ENCODE measurements around the gene KSR2.

The KSR2 gene

DNA sequence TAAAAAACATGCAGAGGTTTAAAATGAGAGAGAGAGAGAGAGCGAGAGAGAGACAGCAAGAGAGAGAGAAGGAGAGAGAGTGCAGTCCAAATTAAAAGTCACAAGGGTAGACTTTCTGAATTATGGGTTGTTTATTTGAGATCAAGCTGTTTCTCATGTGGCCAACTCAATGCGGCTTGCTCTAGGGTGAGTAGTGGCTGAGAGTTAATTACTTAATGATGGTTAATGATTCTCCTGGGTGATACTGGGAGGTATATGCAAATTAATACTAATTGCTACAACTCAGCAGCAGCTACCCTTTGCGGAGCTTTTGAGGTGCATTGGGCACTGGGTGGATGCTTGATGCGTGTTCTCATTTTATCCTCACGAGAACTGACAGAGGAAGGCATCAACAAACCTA lies 485.3 kb downstream of the KSR2 start:
- H3F3A ChIP-seq (ENCODE audit: insufficient read depth, low read length): no peaks in the 10 kb centered on the region
- H3K4me1 ChIP-seq (ENCODE audit: insufficient read depth, low read length, severe bottlenecking): no peaks in the 10 kb centered on the region
- H3K9ac ChIP-seq (ENCODE audit: low read length): no peak overlapping the region
- H3K27ac ChIP-seq (ENCODE audit: low read depth, low read length, poor library complexity, severe bottlenecking): no peak overlapping the region
- no peak overlapping the region for H3K4me2 ChIP-seq (ENCODE audit: low read length)
- 0 out of 2 replicates have a peak, but pooled peaks cover 3% of the 10 kb centered on the region for H3K27me3 ChIP-seq (ENCODE audit: insufficient read depth, low read length)
- no peak overlapping the region for H3K4me3 ChIP-seq (ENCODE audit: low read depth, low read length, poor library complexity, severe bottlenecking)
- H2AFZ ChIP-seq (ENCODE audit: low read length): no peak overlapping the region
- H3K36me3 ChIP-seq (ENCODE audit: insufficient read depth, low read length): no peaks in the 10 kb centered on the region
- TF ChIP-seq, protein P1, sequence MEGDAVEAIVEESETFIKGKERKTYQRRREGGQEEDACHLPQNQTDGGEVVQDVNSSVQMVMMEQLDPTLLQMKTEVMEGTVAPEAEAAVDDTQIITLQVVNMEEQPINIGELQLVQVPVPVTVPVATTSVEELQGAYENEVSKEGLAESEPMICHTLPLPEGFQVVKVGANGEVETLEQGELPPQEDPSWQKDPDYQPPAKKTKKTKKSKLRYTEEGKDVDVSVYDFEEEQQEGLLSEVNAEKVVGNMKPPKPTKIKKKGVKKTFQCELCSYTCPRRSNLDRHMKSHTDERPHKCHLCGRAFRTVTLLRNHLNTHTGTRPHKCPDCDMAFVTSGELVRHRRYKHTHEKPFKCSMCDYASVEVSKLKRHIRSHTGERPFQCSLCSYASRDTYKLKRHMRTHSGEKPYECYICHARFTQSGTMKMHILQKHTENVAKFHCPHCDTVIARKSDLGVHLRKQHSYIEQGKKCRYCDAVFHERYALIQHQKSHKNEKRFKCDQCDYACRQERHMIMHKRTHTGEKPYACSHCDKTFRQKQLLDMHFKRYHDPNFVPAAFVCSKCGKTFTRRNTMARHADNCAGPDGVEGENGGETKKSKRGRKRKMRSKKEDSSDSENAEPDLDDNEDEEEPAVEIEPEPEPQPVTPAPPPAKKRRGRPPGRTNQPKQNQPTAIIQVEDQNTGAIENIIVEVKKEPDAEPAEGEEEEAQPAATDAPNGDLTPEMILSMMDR (IDR thresholded peaks at IDR 0.05; ENCODE audit: low read length): no peak
- TF ChIP-seq EZH2 (IDR thresholded peaks at IDR 0.05; ENCODE audit: borderline replicate concordance, low read length): no peak
- no peaks in the 10 kb centered on the region for H3K9me3 ChIP-seq (ENCODE audit: low read length)
- no peaks in the 10 kb centered on the region for H3K9me2 ChIP-seq (ENCODE audit: low read depth, low read length)
- no peaks in the 10 kb centered on the region for H4K20me1 ChIP-seq (ENCODE audit: insufficient read depth, low read length)
- H3K79me2 ChIP-seq (ENCODE audit: insufficient read depth, low read length): no peaks in the 10 kb centered on the region

GRCh38 chr12:117481470-117481869 lies 487.3 kb downstream of the KSR2 start:
- no peaks in the 10 kb centered on the region for H3K4me1 ChIP-seq (ENCODE audit: insufficient read depth, low read length, severe bottlenecking)
- no peaks in the 10 kb centered on the region for H4K20me1 ChIP-seq (ENCODE audit: insufficient read depth, low read length)
- 0 out of 2 replicates have a peak, but pooled peaks cover 3% of the 10 kb centered on the region for H3K27me3 ChIP-seq (ENCODE audit: insufficient read depth, low read length)
- no peak overlapping the region for H3K4me3 ChIP-seq (ENCODE audit: low read depth, low read length, poor library complexity, severe bottlenecking)
- no peaks in the 10 kb centered on the region for H3K9me3 ChIP-seq (ENCODE audit: low read length)
- H3K9me2 ChIP-seq (ENCODE audit: low read depth, low read length): no peaks in the 10 kb centered on the region
- no peak overlapping the region for H3K4me2 ChIP-seq (ENCODE audit: low read length)
- no peaks in the 10 kb centered on the region for H3K36me3 ChIP-seq (ENCODE audit: insufficient read depth, low read length)
- no peaks in the 10 kb centered on the region for H3F3A ChIP-seq (ENCODE audit: insufficient read depth, low read length)
- H3K9ac ChIP-seq (ENCODE audit: low read length): no peak overlapping the region
- no peaks in the 10 kb centered on the region for H3K79me2 ChIP-seq (ENCODE audit: insufficient read depth, low read length)
- H2AFZ ChIP-seq (ENCODE audit: low read length): no peak overlapping the region
- TF ChIP-seq EZH2 (IDR thresholded peaks at IDR 0.05; ENCODE audit: borderline replicate concordance, low read length): no peak
- TF ChIP-seq, protein P1 (IDR thresholded peaks at IDR 0.05; ENCODE audit: low read length): no peak
- no peak overlapping the region for H3K27ac ChIP-seq (ENCODE audit: low read depth, low read length, poor library complexity, severe bottlenecking)

DNA sequence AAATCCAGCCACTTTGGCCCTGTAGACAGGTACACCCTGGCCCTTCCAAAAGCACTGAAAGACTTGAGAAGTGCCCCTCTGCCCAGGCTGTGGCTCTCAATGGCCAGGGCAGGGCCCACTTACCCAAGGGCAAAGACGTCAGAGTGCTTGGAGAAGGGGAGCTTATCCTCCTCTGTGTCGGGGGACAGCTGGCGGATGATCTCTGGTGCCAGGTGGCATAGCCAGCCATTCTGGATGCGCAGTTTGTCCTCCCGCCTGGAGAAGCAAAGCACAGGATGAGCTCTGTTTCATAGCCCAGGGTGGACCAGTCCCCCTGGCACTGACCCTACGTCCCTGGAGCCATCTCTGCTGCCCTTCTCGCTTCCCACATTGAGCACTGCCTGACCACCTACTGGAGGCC lies 492.4 kb downstream of the KSR2 start:
- no peak for TF ChIP-seq EZH2 (IDR thresholded peaks at IDR 0.05; ENCODE audit: borderline replicate concordance, low read length)
- TF ChIP-seq, protein P1 (IDR thresholded peaks at IDR 0.05; ENCODE audit: low read length): no peak
- H4K20me1 ChIP-seq (ENCODE audit: insufficient read depth, low read length): no peaks in the 10 kb centered on the region
- H3K9ac ChIP-seq (ENCODE audit: low read length): no peak overlapping the region
- H2AFZ ChIP-seq (ENCODE audit: low read length): no peak overlapping the region
- no peak overlapping the region for H3K4me2 ChIP-seq (ENCODE audit: low read length)
- H3K4me1 ChIP-seq (ENCODE audit: insufficient read depth, low read length, severe bottlenecking): no peaks in the 10 kb centered on the region
- no peaks in the 10 kb centered on the region for H3F3A ChIP-seq (ENCODE audit: insufficient read depth, low read length)
- no peak overlapping the region for H3K4me3 ChIP-seq (ENCODE audit: low read depth, low read length, poor library complexity, severe bottlenecking)
- H3K9me3 ChIP-seq (ENCODE audit: low read length): no peaks in the 10 kb centered on the region
- H3K36me3 ChIP-seq (ENCODE audit: insufficient read depth, low read length): no peaks in the 10 kb centered on the region
- no peaks in the 10 kb centered on the region for H3K9me2 ChIP-seq (ENCODE audit: low read depth, low read length)
- H3K27ac ChIP-seq (ENCODE audit: low read depth, low read length, poor library complexity, severe bottlenecking): no peak overlapping the region
- no peaks in the 10 kb centered on the region for H3K27me3 ChIP-seq (ENCODE audit: insufficient read depth, low read length)
- no peaks in the 10 kb centered on the region for H3K79me2 ChIP-seq (ENCODE audit: insufficient read depth, low read length)
